Stimulated activated CD4-positive, alpha-beta T cell treated with anti-CD3 and anti-CD28 coated beads, Interleukin-15, amount 100 ng/mL, for 1 hour (primary cell): ENCODE measurements around the gene OCRL.

Experiments used
- DNase-seq, 2 donors: peaks; one replicate each; pipeline ENCODE4 v3.0.0-alpha.2; 2020; ENCODE audit warnings: low read depth in 1 of 2, low spot score in 1 of 2

OCRL gene

GRCh38 chrX:129540068-129540653, at the start of gene OCRL:
OCRL (plus strand) TSS chrX:129540259; CDS start chrX:129540440, 181 bp downstream.
- DNase-seq, result peak; percentile 7 to 34

DNA sequence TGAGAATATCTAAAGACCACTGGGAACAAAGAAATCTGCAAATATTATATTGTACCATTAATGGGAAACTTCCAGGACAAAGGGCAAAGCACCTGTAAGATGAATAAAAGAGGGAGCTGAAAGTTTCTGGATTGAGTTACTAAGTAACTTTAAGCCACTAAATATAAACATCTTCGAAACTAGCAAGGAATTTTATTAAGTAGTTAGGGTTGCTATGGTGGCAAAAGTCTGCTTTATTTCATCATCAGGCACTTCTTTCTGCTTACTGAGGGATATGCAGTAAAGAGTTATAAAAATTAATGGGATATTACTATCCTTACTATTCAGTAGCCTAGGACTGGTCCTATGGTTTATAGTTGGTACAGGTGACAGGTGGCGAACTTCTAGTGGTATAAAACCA, 49.7 kb upstream of the OCRL start:
- no peak for DNase-seq

GRCh38 chrX:129493643-129494042, 46.4 kb upstream of the OCRL start:
- no peak for DNase-seq

GRCh38 chrX:129494887-129495286, 45.2 kb upstream of the OCRL start:
- DNase-seq, result no peak

DNA sequence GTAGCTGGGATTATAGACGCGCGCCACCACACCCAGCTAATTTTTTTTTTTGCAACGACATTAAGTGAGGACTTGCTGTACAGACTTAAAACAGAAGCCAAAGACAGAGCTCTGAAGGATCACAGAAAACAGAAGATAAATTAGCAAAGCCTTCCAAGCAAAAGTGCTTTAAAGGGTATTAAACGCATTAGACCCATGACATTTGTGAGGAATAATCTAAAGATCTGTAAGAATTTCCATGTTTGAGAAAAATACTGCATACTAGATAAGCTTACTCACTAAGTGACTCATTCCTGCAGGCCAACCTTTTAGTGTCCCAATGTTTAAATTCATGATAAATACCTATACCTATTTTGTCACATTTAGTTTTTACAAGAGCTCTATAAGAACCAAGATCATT, 44.2 kb upstream of the OCRL start:
- no peak for DNase-seq

DNA sequence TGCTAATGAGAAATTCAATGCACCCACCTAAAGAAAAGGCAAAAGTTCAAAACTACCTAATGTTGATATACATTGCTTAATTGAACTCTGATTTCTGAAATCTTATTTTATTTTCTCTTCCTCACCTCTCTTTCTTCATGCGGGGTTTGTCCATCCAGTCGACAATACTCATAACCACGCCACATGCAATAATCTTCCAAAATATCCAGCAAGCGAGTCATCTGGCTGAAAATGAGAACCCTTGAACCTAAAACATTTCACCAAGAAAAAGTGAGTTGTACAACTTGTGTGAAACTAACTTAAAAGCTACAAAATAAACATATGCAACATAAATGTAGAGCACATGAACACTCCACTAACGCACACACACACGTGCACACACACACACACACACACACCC, 43.4 kb upstream of the OCRL start:
- no peak for DNase-seq

DNA sequence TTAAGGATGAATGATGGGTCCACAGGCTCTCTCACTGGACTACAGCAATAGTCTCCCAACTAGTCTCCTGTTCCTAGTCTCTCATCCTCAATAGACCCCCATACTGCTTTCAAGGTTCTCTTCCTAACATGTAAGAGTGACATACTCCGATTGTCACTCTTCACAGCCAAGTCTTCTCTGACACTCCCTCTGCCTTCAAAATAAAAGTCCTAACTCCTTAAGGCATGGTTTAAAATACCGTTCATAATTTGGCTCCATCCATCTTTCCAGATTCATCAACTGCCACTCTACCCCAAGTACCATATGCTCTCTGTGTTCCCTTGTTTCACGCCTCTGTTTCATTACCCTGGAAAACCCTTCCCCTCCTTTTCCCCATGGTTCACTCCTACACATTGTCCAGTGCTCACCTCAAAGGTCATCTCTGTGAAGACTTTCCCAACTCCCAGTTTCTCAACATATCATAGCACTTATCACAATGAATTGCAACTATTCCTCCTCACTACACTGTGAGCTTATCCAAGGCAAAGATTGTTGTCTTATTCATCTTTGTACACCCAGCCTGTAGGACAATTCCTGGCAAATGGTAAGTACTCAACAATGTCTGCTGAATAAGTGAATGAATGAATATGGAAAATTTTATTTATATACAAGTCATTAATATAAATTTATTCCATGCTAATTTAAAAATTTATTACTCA, 42.8 kb upstream of the OCRL start:
- no peak for DNase-seq

GRCh38 chrX:129510331-129510730, 29.7 kb upstream of the OCRL start:
- DNase-seq, result no peak

GRCh38 chrX:129511689-129512088, 28.4 kb upstream of the OCRL start:
- no peak for DNase-seq

DNA sequence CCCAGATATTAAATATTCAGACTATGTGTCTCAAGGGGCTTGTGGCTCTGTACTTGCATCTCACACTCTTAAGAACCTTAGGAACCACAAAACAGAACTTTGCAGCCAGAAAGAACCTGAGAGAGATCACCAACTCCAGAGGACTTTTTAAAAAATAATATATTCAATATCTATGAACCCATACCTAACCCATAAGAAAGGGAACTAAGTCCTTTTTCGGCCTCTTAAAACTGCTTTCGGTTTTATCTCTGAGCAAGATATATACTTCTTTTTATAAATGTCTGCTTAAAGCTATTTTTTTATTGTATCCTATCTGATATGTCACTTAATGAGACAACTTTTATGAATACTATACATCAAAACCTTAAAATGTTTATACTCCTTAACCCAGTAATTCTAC, 27.6 kb upstream of the OCRL start:
- DNase-seq, result no peak

- DNase-seq, result no peak
These were observed 23.7 kb upstream of the OCRL start for GRCh38 chrX:129516402-129516801.

- DNase-seq, result no peak
These were observed 19.9 kb upstream of the OCRL start for GRCh38 chrX:129520151-129520550.

DNA sequence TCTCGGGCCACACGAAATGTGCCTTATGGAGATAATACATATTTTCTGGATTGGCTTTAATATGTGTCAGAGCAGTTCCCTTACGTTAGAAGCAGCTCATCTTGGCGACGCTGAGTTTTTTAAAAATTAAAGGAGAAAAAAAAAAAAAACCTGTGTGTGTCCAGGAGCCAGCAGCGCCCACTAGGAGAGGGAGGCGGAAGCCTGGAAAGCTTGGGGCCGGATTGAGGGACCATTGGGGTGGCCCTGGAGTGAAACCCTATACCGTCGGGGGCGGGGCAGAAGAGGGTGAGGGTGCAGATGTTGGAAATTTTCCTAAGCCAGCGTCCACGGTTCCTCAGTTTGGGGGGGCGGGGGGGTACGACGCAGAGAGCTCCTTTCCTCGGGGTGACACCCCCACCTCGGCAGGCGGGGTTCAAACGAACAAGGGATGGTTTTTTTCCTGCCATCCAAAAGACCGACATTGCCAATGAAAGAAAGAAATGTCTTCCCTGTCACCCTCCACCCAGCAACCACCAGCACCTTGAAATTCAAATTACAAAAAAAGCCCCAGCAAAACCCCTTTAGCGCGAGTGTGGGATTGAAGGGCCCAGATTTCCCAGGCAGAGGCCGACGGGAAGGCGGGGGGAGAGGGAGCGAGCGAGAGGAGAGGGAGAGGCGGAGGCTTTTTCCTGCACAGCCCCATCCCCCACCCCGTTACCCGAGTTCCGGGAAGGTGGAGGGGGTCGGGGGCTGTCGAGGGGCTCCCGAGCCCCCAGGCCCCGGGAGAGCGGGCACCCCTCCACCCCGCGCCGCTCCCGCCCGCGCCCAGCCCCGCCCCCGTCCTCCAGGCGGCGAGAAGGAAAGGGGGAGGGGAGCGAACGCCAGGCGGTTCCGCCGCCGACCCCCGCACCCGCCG, 17.6 kb upstream of the OCRL start:
- DNase-seq, result no peak

DNA sequence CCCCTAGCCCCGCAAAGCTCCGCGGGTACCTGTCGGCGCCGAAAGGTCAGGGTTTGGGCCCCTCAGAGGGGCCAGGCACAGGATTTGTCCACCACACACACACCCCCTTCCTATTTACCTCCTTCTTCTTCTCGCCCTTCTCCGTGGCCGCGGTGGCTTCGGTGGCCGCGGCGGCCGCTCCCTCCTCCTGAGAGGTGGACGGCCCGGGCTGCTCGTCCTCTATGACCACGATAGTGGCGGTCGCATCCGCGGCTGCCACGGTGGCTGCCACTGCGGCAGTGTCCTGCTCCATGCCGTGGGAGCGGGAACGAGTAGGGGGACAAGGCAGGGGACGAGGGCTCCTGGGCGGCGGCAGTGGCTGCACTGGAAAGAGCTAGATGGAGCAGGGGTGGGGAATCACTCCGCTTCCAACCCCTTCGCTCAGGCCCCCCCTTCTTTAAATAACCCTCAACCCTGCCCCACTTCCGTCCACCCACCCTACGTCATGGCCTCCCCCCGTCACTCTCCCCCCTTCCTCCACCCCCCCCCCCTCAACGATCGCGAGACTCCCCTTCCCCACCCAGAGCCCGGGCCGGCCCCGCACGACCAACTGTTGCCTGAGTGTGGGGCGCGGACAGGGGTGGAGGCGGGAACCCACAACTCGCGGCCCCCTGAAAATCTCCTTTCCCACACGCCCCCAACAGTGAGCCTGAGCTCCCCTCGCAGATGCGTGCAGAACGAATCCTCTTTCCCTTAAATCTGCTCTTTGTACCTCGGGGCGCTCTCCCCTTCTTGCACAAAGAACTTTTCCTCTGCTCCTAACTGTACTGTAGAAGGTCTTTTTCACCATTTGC, 16.8 kb upstream of the OCRL start, which contains the start of gene SMARCA1:
Gene SMARCA1, minus strand, starts transcription at position 412 of the 833 bp plus-strand sequence. Its CDS starts 120 bp downstream, at position 292.
- DNase-seq, result no peak

DNA sequence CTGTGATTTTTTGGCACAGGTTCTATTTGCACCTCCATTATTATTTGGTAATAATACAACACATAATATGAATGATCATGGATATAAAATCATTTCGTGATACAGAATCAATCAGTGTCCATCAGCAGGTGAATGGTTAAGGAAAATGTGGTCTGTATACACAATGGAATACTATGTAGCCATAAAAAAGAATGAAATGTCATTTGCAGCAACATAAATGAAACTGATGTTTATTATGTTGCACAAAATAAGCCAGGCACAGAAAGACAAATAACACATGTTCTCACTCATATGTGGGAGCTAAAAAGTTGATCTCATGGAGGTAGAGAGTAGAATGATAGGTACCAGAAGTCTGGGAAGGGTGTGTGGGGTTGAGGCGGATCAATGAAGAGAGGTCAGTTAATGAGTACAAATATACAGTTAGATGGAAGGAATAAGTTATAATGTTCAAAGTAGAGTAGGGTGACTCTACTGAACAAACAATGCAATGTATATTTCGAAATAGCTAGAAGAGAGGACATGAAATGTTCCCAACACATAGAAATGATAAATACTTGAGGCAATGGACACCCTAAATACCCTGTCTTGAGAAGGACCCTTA, 15.7 kb upstream of the OCRL start:
- DNase-seq, result no peak

DNA sequence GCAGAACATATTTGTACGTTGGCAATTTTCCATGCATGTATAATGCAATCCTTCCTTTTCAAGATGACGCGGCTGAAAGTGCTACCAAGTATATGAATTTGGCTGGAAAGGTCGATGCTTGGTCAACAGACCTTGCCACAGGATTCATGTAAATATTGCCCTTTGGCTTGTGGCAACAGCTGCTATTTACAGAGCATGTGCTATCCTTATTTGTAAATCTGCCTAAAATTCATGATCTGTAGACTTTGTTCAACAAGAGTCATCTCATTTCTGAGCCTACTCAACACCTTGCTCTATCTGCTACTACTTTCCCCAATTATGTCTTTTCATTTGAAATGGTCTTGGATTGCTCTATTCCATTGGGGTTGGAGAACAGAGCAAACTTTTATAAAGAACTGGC, 14.9 kb upstream of the OCRL start:
- no peak for DNase-seq

DNA sequence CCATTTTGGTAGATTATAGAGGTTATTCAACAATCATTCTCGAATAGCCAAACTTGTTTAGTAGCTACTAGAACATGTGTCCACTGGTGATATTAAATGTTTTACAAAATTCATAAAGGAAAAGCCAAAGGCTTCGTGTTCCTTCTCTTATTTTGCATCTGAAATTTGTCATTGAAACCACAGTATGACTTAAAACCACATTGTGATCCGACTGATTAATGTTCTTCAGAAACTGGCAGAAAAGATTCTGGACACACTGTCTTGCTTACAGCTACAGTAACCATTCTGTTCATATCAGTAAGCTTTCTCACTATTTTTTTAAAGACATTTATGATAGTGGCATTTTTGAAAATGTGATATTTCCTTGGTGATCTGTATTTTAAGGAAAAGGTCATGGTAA, 14.2 kb upstream of the OCRL start:
- no peak for DNase-seq

DNA sequence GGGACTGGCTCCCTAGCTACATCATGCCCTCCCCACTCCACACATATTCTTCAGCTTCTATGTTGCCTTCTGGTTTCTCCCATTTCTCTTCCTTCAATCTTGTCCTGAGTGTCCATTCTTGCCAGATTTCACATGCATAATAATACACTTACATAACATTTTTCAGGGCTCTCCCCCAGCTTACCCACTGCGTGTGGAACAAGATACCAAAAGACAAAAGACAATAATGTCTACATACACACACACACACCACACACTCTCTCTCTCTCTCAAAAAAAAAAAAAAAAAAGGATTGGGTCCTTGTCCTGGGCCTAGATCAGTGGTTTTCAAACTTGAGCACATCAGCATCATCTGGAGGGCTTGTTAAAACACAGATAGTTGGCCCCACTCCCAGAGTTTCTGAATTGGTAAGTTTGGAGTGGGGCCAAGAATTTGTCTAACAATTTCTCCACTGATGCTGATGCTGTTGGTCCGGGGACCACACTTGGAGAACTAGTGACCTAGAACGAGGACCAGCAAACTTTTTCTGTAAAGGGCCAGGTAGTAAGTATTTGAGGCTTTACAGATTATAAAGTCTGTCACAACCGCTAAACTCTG, 10.3 kb upstream of the OCRL start:
- no peak for DNase-seq

DNA sequence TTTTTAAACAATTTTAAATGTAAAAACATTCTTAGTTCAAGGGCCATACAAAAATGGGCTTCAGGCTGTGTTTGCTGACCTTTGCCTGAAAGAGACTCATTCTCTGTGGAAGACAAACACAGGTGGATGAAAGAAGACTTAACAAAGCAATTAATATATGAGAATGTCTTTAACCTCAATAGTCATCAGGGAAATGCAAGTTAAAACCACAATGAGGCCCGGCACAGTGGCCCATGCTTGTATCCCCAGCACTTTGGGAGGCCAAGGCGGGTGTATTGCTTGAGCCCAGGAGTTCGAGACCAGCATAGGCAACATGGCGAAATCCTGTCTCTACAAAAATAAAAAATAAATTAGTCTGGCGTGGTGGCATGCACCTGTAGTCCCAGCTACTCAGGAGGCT, 9.6 kb upstream of the OCRL start:
- no peak for DNase-seq

- DNase-seq, result no peak
These were observed 8.9 kb upstream of the OCRL start for GRCh38 chrX:129531132-129531531.
